ENCODE results near the gene ZHX3. TPM values are rescaled to one million over a fixed set of nuclear protein-coding genes. Genes with fewer than 3 reads are reported as not detected.
"Not testable (repeated sequence)": the region's sequence is repeated elsewhere in the genome, so short reads cannot be mapped to it uniquely, and the experiment has no call there.

ZHX3 gene
- polyA plus RNA-seq, 2 donors: 6.6 to 9.6 TPM

DNA sequence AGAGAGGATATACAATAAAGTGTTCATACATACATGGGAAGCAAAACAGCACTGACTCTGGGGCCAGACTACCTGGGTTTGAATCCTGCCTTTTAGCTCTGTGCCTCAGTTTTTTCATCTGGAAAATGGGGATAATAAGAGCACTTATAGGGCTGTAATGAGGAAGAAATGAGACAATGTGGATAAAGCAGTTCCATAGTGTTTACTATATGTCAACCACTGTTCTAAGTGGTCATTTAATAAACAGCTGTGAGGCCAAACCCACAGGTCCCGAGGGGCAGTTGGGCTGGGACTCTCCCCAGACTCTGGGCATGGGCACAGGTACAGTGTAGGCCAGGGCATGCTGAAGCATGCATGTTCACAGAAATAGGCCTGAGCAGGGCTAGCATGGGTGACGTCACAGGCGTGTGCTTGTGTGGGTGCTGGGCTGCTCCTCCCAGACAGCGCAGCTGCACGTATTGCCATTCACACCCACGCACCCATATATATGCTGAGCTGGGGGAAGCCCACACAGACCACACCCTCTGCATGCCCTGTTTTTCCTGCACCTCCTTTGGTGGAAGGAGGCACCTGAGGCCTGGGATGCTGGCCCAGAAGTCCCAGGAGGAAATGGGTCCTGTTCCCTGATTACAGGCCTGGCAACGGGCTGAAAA lies 183.7 kb downstream of the ZHX3 start:
- peak overlapping the region; percentile 20 to 73 for H3K27ac ChIP-seq (ENCODE audit: low read depth in 2 of 2, low read length in 1 of 2)
- H3K36me3 ChIP-seq (ENCODE audit: control insufficient read depth in 2 of 2, insufficient read depth in 2 of 2, low read length in 1 of 2): no peaks in the 10 kb centered on the region
- WGBS, 2 donors: 52 to 59% methylated on average over 7 of the region's 7 CpGs

DNA sequence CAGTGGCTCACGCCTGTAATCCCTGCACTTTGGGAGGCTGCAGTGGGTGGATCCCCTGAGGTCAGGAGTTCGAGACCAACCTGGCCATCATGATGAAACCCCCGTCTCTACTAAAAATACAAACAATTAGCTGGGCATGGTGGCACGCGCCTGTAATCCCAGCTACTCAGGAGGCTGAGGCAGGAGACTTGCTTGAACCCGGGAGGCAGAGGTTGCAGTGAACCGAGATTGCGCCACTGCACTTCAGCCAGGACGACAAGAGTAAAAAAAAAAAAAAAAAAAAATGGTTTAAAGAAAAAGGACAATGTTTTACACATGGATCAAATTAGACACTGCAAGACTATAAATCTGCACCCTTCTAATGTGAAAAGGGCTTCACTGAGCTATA lies 185.1 kb downstream of the ZHX3 start:
- not testable (repeated sequence) for H3K36me3 ChIP-seq (ENCODE audit: control insufficient read depth in 2 of 2, insufficient read depth in 2 of 2, low read length in 1 of 2); H3K27ac ChIP-seq (ENCODE audit: low read depth in 2 of 2, low read length in 1 of 2); H3K4me3 ChIP-seq (ENCODE audit: low read depth in 1 of 2, low read length in 2 of 2); H3K9me3 ChIP-seq (ENCODE audit: control insufficient read depth in 2 of 2, insufficient read depth in 1 of 2, low read depth in 1 of 2, low read length in 1 of 2); H3K27me3 ChIP-seq (ENCODE audit: control insufficient read depth in 1 of 2, insufficient read depth in 2 of 2, low read length in 2 of 2)
- 77 to 81% methylated on average over 9 of the region's 9 CpGs for WGBS, 2 donors
- peaks cover 3 to 17% of the 10 kb centered on the region in 2 donors for H3K4me1 ChIP-seq (ENCODE audit: control insufficient read depth in 2 of 2, insufficient read depth in 2 of 2, low read length in 1 of 2)

More for the DNA sequence above, 183.7 kb downstream of the ZHX3 start:
- Histone ChIP-seq H3K9me3 (ENCODE audit: control insufficient read depth in 2 of 2, insufficient read depth in 1 of 2, low read depth in 1 of 2, low read length in 1 of 2) (no peaks in the 10 kb centered on the region), H3K4me3 (ENCODE audit: low read depth in 1 of 2, low read length in 2 of 2) (no peak overlapping the region), H3K27me3 (ENCODE audit: control insufficient read depth in 1 of 2, insufficient read depth in 2 of 2, low read length in 2 of 2) (no peaks in the 10 kb centered on the region), H3K4me1 (ENCODE audit: control insufficient read depth in 2 of 2, insufficient read depth in 2 of 2, low read length in 1 of 2) (peaks cover 3 to 17% of the 10 kb centered on the region in 2 donors)

DNA sequence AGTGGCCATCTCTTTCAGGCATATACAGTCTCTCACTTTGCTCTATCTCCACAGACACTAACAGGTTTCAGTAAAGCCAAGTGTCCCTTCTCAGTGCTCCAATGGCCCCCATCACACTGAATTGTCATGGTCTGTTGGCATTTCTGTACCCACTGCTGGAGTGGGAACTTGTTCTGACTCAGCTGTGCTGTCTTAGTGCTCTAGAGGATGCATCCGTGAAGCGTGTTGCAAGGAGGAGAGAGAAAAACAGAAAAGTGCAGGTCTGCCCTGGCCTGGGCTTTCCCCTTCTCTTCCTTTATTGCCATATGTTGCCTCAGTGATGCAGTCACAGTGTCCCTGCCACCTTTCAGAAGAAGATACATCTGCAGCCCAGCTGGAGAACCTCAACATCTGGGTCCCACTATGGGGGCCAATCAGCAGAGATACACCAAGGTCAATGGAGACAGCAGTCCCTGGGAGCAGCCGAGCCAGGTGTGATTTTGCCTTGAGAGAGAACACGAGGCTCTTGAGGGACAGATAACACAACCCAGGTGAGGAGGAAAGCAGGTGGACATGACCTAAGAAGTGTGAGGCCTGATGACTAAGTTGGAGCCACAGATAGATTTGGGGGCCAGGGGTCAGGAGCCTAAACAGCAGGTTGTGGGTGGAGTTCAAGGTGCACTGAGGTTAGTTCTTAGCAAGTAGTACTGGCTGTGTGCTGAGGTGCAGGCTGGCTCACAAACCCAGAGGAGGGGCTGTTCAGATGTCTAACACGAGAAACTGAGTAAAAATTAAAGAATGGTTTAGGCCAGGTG lies 185.7 kb downstream of the ZHX3 start:
- H3K4me1 ChIP-seq (ENCODE audit: control insufficient read depth in 2 of 2, insufficient read depth in 2 of 2, low read length in 1 of 2): peaks cover 3 to 17% of the 10 kb centered on the region in 2 donors
- peaks cover 0 to under 1% of the 10 kb centered on the region in 2 donors for H3K36me3 ChIP-seq (ENCODE audit: control insufficient read depth in 2 of 2, insufficient read depth in 2 of 2, low read length in 1 of 2)
- H3K27ac ChIP-seq (ENCODE audit: low read depth in 2 of 2, low read length in 1 of 2): no peak overlapping the region
- H3K9me3 ChIP-seq (ENCODE audit: control insufficient read depth in 2 of 2, insufficient read depth in 1 of 2, low read depth in 1 of 2, low read length in 1 of 2): no peaks in the 10 kb centered on the region
- H3K4me3 ChIP-seq (ENCODE audit: low read depth in 1 of 2, low read length in 2 of 2): no peak overlapping the region
- 75 to 78% methylated on average over 5 of the region's 5 CpGs for WGBS, 2 donors
- H3K27me3 ChIP-seq (ENCODE audit: control insufficient read depth in 1 of 2, insufficient read depth in 2 of 2, low read length in 2 of 2): no peaks in the 10 kb centered on the region

Other genes with a start within 250 kb of the ZHX3 start
- gene PLCG1, start 180.2 kb downstream of the ZHX3 start, polyA plus RNA-seq: 10 to 100 TPM; 26.2 to 45.3 TPM
- gene LPIN3, start 23.1 kb upstream of the ZHX3 start, polyA plus RNA-seq: 10 to 100 TPM; 26.4 to 84.1 TPM
- under 1 TPM; 0.27 to 0.43 TPM for gene EMILIN3, start 49.1 kb upstream of the ZHX3 start, polyA plus RNA-seq